NCI-H446 (cell line): Measurements from ENCODE around the gene NFIA.

ENCODE experiments used
- DNase-seq, 2 experiments: peaks; one replicate each; lab custom pipeline; 2025; lab: John Stamatoyannopoulos, UW

The NFIA gene

GRCh38 chr1:61498342-61498741 is 416.0 kb downstream of the NFIA start:
- DNase-seq, result no peak

- DNase-seq, result no peak
These were observed 419.9 kb downstream of the NFIA start for GRCh38 chr1:61501971-61502916.

- no peak for DNase-seq
These were observed 421.9 kb downstream of the NFIA start for GRCh38 chr1:61504305-61504704.

- DNase-seq, result no peak
These were observed 422.6 kb downstream of the NFIA start for GRCh38 chr1:61504852-61505390.

GRCh38 chr1:61506236-61506635 is 423.9 kb downstream of the NFIA start:
- no peak for DNase-seq

- no peak for DNase-seq
These were observed 424.7 kb downstream of the NFIA start for GRCh38 chr1:61506944-61507500.
